IPS-20b (cell line): Measurements from ENCODE around the gene WHRN.
A peak's percentile ranks its signal among the peaks of the same experiment; 100 is the strongest.

ENCODE experiments used
- H3K27ac ChIP-seq: one replicate; pipeline ENCODE4 v1.5.1; 2013; ENCODE audit warnings: low read length
- H3K27me3 ChIP-seq: 2 replicates; pipeline ENCODE4 v1.6.1; 2013; ENCODE audit warnings: mild to moderate bottlenecking, low read length, inconsistent platforms; ENCODE audit not compliant: insufficient read depth
- H3K36me3 ChIP-seq: 2 replicates; pipeline ENCODE4 v1.6.1; 2013; ENCODE audit warnings: low read depth, mild to moderate bottlenecking, inconsistent platforms, low read length, moderate library complexity; ENCODE audit not compliant: insufficient read depth
- H3K4me1 ChIP-seq: 2 replicates; pipeline ENCODE4 v1.6.1; 2013; ENCODE audit warnings: mild to moderate bottlenecking, control low read depth, inconsistent platforms, low read length, moderate library complexity; ENCODE audit not compliant: insufficient read depth
- H3K4me3 ChIP-seq: 2 replicates; pipeline ENCODE4 v1.5.1; 2013; ENCODE audit warnings: mild to moderate bottlenecking, low read length, inconsistent platforms
- H3K9ac ChIP-seq: 2 replicates; pipeline ENCODE4 v1.6.1; 2013; ENCODE audit warnings: low read depth, mild to moderate bottlenecking, inconsistent platforms, low read length, moderate library complexity
- H3K9me3 ChIP-seq: 2 replicates; pipeline ENCODE4 v1.6.1; 2013; ENCODE audit warnings: mild to moderate bottlenecking, low read depth, low read length, inconsistent platforms; ENCODE audit not compliant: insufficient read depth

The WHRN gene

DNA sequence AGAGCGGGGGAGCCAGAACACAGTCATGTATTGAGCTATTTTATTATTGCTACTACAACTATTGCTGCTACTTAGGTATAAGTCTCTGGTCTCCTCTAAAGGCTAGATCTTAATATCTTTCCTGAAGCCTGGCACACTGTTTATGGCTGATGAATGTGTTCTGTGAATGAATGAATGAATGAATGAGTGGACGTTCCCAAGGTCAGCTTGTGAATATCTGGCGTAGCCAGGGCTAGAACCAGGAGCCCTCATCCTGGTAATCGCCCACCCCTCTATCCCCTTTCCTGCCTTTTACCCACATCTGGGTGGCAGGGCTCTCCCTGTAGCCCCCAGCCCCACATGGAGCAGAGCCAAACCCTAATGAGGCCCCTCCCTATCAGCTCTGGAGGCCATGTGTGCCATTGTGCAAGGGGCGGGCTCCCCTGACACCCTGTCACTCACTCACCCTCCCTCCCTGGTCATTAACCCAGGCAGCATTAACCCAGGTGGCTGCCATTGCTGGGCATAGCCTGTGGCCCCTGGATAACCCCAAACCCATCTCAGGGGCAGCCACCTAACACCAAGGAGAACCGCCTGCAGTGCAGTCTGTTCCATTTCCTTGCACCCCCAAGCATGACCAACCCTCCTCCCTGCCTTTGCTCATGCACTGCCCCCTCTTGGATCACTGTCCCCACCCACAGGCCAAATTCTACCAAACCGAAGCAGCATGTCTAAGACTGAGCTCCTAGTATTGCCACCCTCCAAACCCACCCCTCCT, 115.5 kb downstream of the WHRN start:
- H3K4me3 ChIP-seq = no peak overlapping the region
- peaks cover 42% of the 10 kb centered on the region for H3K4me1 ChIP-seq
- H3K27me3 ChIP-seq = no peaks in the 10 kb centered on the region
- no peaks in the 10 kb centered on the region for H3K36me3 ChIP-seq
- no peaks in the 10 kb centered on the region for H3K9me3 ChIP-seq
- no peak overlapping the region for H3K27ac ChIP-seq
- no peak overlapping the region for H3K9ac ChIP-seq

DNA sequence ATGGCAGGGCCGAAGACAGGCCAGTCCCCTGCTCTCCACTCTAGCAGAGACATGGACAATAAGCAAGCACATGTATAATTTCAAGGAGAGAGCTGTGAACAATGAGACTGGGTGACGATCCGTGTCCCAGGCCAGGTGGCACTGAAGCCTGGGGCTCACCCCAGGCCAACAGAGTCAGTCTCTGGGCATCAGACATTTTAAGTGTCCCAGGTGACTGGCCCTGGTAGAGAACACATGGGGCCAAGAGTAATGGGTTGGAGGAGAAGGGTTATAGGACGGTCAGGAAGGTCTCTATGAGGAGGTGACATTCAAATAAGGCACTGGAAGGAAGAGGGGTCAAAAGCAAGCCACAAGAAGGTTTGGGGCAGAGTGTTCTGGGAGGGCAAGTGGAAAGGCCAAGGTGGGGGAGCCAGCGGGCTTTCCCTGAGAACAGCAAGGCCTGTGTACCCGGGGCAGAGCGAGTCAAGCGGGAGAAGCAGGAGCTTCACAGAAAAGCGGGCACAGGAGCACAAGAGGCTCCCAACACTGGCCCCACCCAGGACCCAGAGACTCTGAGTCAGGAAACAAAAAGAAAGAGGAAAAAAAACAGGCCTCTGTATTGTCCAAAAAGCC, 116.4 kb downstream of the WHRN start:
- Histone ChIP-seq H3K4me3 (no peak overlapping the region), H3K4me1 (peaks cover 49% of the 10 kb centered on the region)

DNA sequence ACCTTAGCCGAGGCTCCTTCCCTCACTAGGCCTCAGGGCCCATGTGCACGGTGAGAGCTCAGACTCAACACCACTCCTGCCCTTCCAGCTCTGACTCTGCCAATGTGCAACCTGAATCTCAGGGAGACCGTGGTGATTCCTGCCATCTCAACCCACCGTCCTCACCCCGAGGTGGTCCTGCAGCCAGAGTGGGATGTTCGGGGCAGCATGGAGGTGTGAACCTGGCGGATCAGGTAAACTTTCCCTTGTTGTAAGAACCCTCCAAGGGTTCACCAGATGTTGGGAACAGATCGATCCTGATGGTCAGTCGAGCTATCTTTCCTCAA, 117.0 kb downstream of the WHRN start:
- H3K9ac ChIP-seq = peak overlapping the region; percentile 76; the same call in 1 of the 2 replicates
- H3K9me3 ChIP-seq = no peaks in the 10 kb centered on the region
- H3K36me3 ChIP-seq = no peaks in the 10 kb centered on the region
- peak overlapping the region; percentile 66; the same call in 1 of the 2 replicates for H3K4me3 ChIP-seq
- no peaks in the 10 kb centered on the region for H3K27me3 ChIP-seq
- H3K27ac ChIP-seq = no peak overlapping the region
- H3K4me1 ChIP-seq = peaks cover 54% of the 10 kb centered on the region

More for the DNA sequence above, 116.4 kb downstream of the WHRN start:
- Histone ChIP-seq H3K9me3 (no peaks in the 10 kb centered on the region), H3K27me3 (no peaks in the 10 kb centered on the region), H3K27ac (no peak overlapping the region), H3K9ac (peak overlapping the region; percentile 76; the same call in 1 of the 2 replicates), H3K36me3 (no peaks in the 10 kb centered on the region)

DNA sequence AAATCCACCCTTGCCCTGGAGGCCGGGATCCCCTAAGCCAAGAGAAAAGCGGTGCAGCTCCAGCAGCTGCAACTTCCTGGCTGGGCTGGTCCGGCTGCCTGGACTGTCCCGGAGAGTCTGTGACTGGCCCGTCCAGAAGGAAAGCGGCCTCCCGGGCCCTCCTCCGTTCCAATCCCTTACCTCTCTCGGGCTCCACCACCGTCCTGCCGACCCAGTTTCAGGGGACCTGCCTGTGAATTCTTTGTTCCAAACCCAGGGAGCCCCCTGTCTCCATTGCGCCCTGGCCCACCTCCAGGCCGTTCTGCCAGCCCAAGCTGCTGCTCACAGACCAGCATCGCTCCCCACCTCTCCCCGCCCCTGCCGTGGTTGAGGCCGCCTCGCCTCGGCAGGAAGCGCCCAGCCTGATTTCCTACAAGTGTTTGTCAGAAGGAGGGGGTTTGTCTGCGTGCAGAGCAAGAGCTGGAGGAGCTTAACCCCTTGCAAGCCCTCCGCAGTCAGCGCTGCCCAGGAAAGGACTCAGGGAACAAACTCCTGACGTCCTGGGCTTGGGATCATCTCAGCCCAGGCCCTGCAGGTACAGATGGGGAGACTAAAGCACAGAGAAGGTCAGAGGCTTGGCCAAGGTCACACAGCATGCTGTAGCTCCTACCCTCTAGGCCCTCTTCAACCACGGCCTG, 117.5 kb downstream of the WHRN start, which contains the start of gene AKNA:
Gene AKNA (minus strand): TSS at position 303 of the 677 bp plus-strand sequence. CDS start 6,649 bp downstream, outside the sequence.
- H3K9ac ChIP-seq = peak within 1 kb of the TSS; percentile 76; the same call in 1 of the 2 replicates
- H3K4me1 ChIP-seq = peaks cover 58% of the 10 kb centered on the region
- H3K9me3 ChIP-seq = no peaks in the 10 kb centered on the region
- no peaks in the 10 kb centered on the region for H3K27me3 ChIP-seq
- H3K4me3 ChIP-seq = peak within 1 kb of the TSS; percentile 66
- no peak within 1 kb of the TSS for H3K27ac ChIP-seq
- no peaks in the 10 kb centered on the region for H3K36me3 ChIP-seq

DNA sequence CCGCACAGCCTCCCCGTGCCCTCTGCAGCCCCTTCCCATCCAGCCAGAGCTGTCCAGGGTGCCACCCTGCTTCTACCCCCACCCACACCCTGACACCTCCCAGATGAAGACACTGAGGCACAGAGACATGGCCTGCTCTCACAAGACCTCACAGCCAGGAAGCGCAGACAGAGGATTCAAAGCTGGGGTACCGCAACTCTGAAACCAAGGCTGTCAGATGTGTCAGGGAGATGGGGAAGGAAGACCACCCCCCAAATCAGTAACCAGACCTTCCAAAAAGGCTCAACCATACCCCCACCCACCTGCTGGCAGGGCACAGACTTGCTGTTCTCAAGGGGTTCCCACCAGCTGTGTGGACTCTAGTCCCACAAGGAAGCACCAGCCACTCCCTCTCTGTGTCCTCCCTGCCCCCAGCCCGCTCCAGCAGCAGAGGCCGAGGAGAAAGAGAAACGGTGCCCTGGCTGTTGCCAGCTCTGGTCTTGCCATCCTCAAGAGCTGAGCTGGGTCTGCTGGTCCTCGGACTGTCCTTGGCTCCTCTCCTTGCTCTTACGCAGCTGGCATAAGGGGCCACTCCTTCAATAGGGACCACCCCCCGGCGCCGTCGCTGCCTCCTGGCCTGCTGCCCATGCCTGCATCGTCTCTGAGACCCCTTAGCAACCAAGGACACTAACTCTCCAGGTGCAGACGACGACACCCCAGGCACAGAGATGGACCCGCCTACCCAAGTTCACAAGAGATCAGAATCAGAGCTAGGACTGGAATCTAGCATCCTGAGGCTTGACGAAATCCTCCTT, 118.2 kb downstream of the WHRN start:
- Histone ChIP-seq H3K4me1 (peaks cover 64% of the 10 kb centered on the region), H3K4me3 (peak overlapping the region; percentile 66), H3K9ac (peak overlapping the region; percentile 76; the same call in 1 of the 2 replicates), H3K27me3 (no peaks in the 10 kb centered on the region), H3K27ac (no peak overlapping the region), H3K36me3 (no peaks in the 10 kb centered on the region), H3K9me3 (no peaks in the 10 kb centered on the region)

DNA sequence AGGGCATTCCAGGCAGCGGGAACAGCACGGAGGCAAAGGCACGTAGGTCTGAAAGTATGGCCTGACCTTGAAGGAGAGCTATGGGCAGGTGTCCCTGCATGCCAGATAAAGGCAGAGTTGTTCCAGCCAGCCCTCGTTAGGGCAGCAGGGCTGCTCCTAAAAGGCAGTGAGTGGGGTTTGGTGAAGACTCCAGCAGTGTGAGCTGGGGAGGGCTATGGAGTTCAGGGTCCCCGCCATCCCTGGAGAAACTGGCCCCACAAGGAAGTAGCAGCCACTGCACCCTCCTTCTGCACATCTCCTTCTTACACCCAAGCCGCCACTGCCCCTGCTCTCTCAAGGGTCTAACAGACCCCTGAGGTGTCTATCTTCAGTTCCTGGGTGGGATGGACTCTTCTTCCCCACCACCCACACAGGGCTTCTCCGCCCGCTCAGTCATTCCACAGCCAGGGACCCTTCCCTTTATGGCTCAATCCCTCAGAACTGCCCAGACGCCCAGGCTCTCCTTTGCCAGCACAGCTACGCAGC, 118.8 kb downstream of the WHRN start:
- H3K4me1 ChIP-seq = peaks cover 64% of the 10 kb centered on the region
- peak overlapping the region; percentile 66; the same call in 1 of the 2 replicates for H3K4me3 ChIP-seq
- H3K36me3 ChIP-seq = no peaks in the 10 kb centered on the region
- H3K27ac ChIP-seq = no peak overlapping the region
- no peaks in the 10 kb centered on the region for H3K9me3 ChIP-seq
- no peaks in the 10 kb centered on the region for H3K27me3 ChIP-seq
- H3K9ac ChIP-seq = 0 out of 2 replicates have a peak overlapping the region, but pooled peaks have one; percentile 76

DNA sequence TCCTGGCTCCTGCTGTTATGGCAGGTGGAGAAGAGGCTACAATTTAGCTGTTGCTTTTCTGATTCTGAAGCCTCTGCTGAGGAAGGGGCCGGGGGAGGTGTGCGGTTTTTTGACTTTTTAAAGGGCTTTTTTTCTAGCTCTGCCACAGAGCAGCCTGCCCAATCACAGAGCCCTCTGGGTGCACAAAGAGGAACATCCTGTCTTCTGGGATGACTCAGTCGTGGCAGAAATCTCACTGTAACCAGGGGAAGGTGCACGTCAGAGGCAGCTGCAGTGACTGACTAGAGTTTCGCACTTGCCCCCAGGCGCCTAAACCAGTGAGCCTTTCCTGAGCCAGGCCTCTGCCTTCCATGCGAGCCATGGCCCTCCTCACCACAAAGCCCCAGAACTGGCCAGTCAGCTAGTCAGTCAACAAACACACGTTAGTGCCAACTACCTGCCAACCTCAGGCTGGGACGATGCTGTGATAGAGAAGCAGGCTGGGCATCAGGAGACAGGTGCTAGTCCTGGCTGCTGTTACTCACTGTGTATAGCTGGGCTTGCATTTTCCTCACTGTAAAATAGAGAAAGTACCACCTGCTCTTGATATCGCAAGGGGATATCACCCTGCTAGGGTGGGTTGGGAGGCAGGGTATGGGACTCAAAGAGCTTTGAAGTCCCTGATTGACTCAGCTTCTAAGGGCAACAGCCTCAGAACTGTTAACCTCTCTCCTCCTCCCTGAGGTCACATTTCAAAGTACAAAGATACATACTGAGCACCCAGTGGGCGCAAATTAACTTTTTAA, 119.7 kb downstream of the WHRN start:
- Histone ChIP-seq H3K9ac (peak overlapping the region; percentile 10; the same call in 1 of the 2 replicates), H3K4me1 (peaks cover 64% of the 10 kb centered on the region), H3K4me3 (peak overlapping the region; percentile 66; the same call in 1 of the 2 replicates), H3K27me3 (no peaks in the 10 kb centered on the region), H3K9me3 (no peaks in the 10 kb centered on the region), H3K27ac (no peak overlapping the region), H3K36me3 (no peaks in the 10 kb centered on the region)

DNA sequence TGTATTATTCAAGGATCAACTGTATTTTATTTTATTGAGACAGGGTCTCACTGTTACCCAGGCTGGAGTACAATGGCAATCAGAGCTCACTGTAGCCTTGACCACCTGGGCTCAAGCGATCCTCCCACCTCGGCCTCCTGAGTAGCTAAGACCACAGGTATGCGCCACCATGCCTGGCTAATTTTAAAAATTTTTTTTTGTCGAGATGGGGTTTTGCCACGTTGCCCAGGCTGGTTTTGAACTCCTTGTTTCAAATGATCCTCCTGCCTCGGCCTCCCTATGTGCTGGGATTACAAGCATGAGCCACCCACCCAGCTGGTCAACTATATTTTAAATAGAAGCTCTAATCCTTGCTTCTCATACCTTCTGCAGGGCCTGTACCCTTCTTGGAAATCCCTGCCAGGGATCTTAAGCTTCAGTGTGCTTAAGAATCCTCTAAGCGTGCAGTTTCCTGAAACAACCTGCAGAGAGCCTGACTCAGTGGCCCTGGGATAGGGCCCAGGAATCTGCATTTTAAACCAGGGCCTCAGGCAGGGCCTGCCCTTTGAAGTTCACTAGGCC, 120.4 kb downstream of the WHRN start:
- H3K4me1 ChIP-seq = peaks cover 58% of the 10 kb centered on the region
- H3K9ac ChIP-seq = no peak overlapping the region
- H3K9me3 ChIP-seq = no peaks in the 10 kb centered on the region
- H3K4me3 ChIP-seq = no peak overlapping the region
- no peaks in the 10 kb centered on the region for H3K27me3 ChIP-seq
- peaks cover 4% of the 10 kb centered on the region; the same call in 1 of the 2 replicates for H3K36me3 ChIP-seq
- no peak overlapping the region for H3K27ac ChIP-seq

DNA sequence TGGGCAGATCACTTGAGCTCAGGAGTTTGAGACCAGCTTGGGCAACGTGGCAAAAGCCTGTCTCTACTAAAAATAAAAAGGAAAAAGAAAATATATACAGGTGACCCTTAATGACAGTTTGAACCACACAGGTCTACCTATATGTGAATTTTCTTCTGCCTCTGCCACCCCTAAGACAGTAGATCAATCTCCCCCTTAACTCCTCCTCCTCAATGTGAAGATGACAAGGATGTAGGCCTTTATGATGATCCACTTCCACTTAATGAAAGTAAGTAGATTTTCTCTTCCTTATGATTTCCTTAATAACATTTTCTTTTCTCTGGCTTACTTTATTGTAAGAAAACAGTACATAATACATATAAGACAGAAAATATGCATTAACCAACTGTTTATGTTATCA, 120.9 kb downstream of the WHRN start:
- no peak overlapping the region for H3K27ac ChIP-seq
- no peaks in the 10 kb centered on the region for H3K27me3 ChIP-seq
- H3K9me3 ChIP-seq = no peaks in the 10 kb centered on the region
- H3K4me3 ChIP-seq = no peak overlapping the region
- H3K9ac ChIP-seq = no peak overlapping the region
- peaks cover 58% of the 10 kb centered on the region for H3K4me1 ChIP-seq
- H3K36me3 ChIP-seq = peaks cover 10% of the 10 kb centered on the region

DNA sequence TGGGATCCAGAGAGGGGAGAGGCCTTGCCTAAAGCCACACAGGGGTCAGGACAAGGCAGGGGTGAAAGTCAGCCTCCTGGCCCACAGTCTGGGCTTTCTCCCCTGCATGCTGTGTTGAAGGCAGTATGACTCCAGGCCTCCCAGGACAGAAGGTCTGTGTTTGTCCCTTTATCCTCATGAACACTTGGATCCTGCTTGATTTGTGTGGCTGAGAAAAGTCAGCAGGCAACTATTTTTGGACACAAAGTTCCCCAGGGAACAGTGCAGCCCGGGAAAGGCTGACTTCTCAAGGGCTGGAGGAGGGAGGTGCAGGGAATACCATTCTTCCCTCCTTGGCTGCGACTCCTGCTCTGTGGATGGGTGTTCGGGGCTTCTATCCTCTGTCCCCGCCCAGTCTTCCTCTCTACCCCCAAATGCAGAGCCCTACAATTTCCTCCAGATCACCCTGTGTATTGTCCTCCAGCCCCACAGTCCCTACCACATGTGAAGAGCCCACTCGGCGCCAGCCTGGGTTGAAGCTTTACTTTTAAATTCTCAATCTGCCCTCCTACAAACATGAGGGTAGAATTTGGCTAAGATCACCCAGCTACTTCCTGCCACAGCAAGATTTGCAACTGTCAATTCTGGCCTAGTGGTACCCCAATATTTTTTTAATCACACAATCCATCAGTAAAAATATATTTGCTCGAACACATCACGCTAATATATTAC, 121.6 kb downstream of the WHRN start:
- Histone ChIP-seq H3K4me3 (no peak overlapping the region), H3K4me1 (peaks cover 58% of the 10 kb centered on the region), H3K27ac (no peak overlapping the region), H3K27me3 (no peaks in the 10 kb centered on the region), H3K36me3 (peaks cover 17% of the 10 kb centered on the region), H3K9ac (peak overlapping the region; percentile 54; the same call in 1 of the 2 replicates), H3K9me3 (no peaks in the 10 kb centered on the region)
